ENCODE data around the gene CSK.
A peak's percentile ranks its signal among the peaks of the same experiment; 100 is the strongest.
"Not testable (repeated sequence)": the region's sequence is repeated elsewhere in the genome, so short reads cannot be mapped to it uniquely, and the experiment has no call there.

CSK gene

DNA sequence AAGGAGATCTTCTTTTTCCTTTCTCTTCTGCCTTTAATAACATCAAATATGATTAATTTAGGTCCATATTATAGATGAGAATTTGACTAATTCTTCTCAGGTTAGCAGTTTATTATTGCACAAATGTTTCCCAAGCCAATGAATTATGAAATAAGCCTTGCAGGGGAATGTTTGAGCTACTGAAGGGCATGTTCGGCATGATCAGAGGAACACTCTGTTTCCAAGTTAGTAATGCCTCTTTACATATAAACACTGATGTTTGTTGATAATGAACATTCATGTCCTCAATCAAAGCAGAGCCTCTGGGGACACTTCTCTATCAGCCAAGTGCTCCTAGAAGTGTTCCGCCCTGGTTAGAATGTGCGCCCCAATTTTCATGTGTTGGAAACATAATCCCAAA, 46.6 kb upstream of the CSK start:
- no peak for DNase-seq
- Histone ChIP-seq H3K79me2 (ENCODE audit: insufficient read depth, low read length) (no peaks in the 10 kb centered on the region), H3K9ac (ENCODE audit: low read depth, low read length) (no peak overlapping the region), H2AFZ (ENCODE audit: low read depth, low read length) (no peak overlapping the region), H3K4me1 (ENCODE audit: insufficient read depth, low read length) (no peaks in the 10 kb centered on the region), H3K27me3 (ENCODE audit: insufficient read depth, low read length, poor library complexity) (peaks cover 4% of the 10 kb centered on the region), H3K4me2 (ENCODE audit: insufficient read depth, low read length) (no peak overlapping the region), H4K20me1 (ENCODE audit: insufficient read depth, low read length) (no peaks in the 10 kb centered on the region), H3K27ac (ENCODE audit: low read length) (no peak overlapping the region), H3K36me3 (ENCODE audit: insufficient read depth, low read length) (no peaks in the 10 kb centered on the region), H3K9me3 (ENCODE audit: insufficient read depth, low read length, severe bottlenecking) (no peaks in the 10 kb centered on the region), H3K4me3 (ENCODE audit: low read depth in 1 of 2, low read length in 2 of 2) (no peak overlapping the region)
- no peak for ATAC-seq (ENCODE audit: insufficient read depth, low read depth)
- TF ChIP-seq EZH2 (IDR thresholded peaks at IDR 0.05; ENCODE audit: borderline replicate concordance, low read depth, low read length, severe bottlenecking) (no peak), CTCF (IDR thresholded peaks at IDR 0.05; ENCODE audit: borderline replicate concordance, extremely low read depth, low read length, poor library complexity, severe bottlenecking) (no peak)

- H3K27me3 ChIP-seq (ENCODE audit: insufficient read depth, low read length, poor library complexity); H3K4me3 ChIP-seq (ENCODE audit: low read depth in 1 of 2, low read length in 2 of 2); H3K79me2 ChIP-seq (ENCODE audit: insufficient read depth, low read length); H3K9me3 ChIP-seq (ENCODE audit: insufficient read depth, low read length, severe bottlenecking); H3K9ac ChIP-seq (ENCODE audit: low read depth, low read length); H2AFZ ChIP-seq (ENCODE audit: low read depth, low read length); H4K20me1 ChIP-seq (ENCODE audit: insufficient read depth, low read length); H3K4me1 ChIP-seq (ENCODE audit: insufficient read depth, low read length); H3K36me3 ChIP-seq (ENCODE audit: insufficient read depth, low read length); H3K27ac ChIP-seq (ENCODE audit: low read length); H3K4me2 ChIP-seq (ENCODE audit: insufficient read depth, low read length); ATAC-seq (ENCODE audit: insufficient read depth, low read depth): not testable (repeated sequence)
- DNase-seq, result peak; percentile 4
Observed at GRCh38 chr15:74738239-74738638, 43.6 kb upstream of the CSK start.

- no peak overlapping the region for H3K9ac ChIP-seq (ENCODE audit: low read depth, low read length)
- no peak overlapping the region for H3K4me3 ChIP-seq (ENCODE audit: low read depth in 1 of 2, low read length in 2 of 2)
- H3K4me1 ChIP-seq (ENCODE audit: insufficient read depth, low read length), result no peaks in the 10 kb centered on the region
- H3K9me3 ChIP-seq (ENCODE audit: insufficient read depth, low read length, severe bottlenecking), result no peaks in the 10 kb centered on the region
- DNase-seq (no peak), ATAC-seq (ENCODE audit: insufficient read depth, low read depth) (no peak)
- no peaks in the 10 kb centered on the region for H4K20me1 ChIP-seq (ENCODE audit: insufficient read depth, low read length)
- H3K36me3 ChIP-seq (ENCODE audit: insufficient read depth, low read length), result no peaks in the 10 kb centered on the region
- TF ChIP-seq CTCF (IDR thresholded peaks at IDR 0.05; ENCODE audit: borderline replicate concordance, extremely low read depth, low read length, poor library complexity, severe bottlenecking), result no peak
- no peak for TF ChIP-seq EZH2 (IDR thresholded peaks at IDR 0.05; ENCODE audit: borderline replicate concordance, low read depth, low read length, severe bottlenecking)
- H2AFZ ChIP-seq (ENCODE audit: low read depth, low read length), result no peak overlapping the region
- H3K27ac ChIP-seq (ENCODE audit: low read length), result no peak overlapping the region
- H3K27me3 ChIP-seq (ENCODE audit: insufficient read depth, low read length, poor library complexity), result no peaks in the 10 kb centered on the region
- no peak overlapping the region for H3K4me2 ChIP-seq (ENCODE audit: insufficient read depth, low read length)
- no peaks in the 10 kb centered on the region for H3K79me2 ChIP-seq (ENCODE audit: insufficient read depth, low read length)
Observed at GRCh38 chr15:74742422-74742821, 39.5 kb upstream of the CSK start.

DNA sequence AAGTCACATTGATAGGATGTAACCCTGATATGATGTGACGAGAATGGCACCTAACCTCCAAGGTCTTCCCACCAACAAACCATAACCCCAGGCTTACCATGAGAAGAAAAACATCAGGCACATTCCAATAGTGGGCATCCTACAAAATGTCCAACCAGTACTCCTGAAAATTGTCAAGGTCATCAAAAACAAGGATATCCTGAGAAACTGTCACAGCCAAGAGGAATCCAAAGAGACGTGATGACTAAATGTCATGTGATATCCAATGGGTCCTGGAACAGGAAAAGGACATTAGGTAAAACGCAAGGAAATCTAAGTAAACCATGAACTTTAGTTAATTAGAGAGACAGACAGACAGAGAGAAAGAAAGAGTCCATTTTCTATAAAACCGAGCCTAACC, 35.5 kb upstream of the CSK start:
- ATAC-seq (ENCODE audit: insufficient read depth, low read depth), result no peak
- H3K4me2 ChIP-seq (ENCODE audit: insufficient read depth, low read length), result no peak overlapping the region
- H3K9ac ChIP-seq (ENCODE audit: low read depth, low read length), result no peak overlapping the region
- H3K9me3 ChIP-seq (ENCODE audit: insufficient read depth, low read length, severe bottlenecking), result no peaks in the 10 kb centered on the region
- TF ChIP-seq EZH2 (IDR thresholded peaks at IDR 0.05; ENCODE audit: borderline replicate concordance, low read depth, low read length, severe bottlenecking), result no peak
- no peak for TF ChIP-seq CTCF (IDR thresholded peaks at IDR 0.05; ENCODE audit: borderline replicate concordance, extremely low read depth, low read length, poor library complexity, severe bottlenecking)
- no peaks in the 10 kb centered on the region for H3K4me1 ChIP-seq (ENCODE audit: insufficient read depth, low read length)
- no peak overlapping the region for H3K4me3 ChIP-seq (ENCODE audit: low read depth in 1 of 2, low read length in 2 of 2)
- no peak overlapping the region for H2AFZ ChIP-seq (ENCODE audit: low read depth, low read length)
- DNase-seq, result no peak
- H3K27me3 ChIP-seq (ENCODE audit: insufficient read depth, low read length, poor library complexity), result no peaks in the 10 kb centered on the region
- no peaks in the 10 kb centered on the region for H3K36me3 ChIP-seq (ENCODE audit: insufficient read depth, low read length)
- no peaks in the 10 kb centered on the region for H4K20me1 ChIP-seq (ENCODE audit: insufficient read depth, low read length)
- no peak overlapping the region for H3K27ac ChIP-seq (ENCODE audit: low read length)
- no peaks in the 10 kb centered on the region for H3K79me2 ChIP-seq (ENCODE audit: insufficient read depth, low read length)

All from DND-41 (cell line).